A172 (cell line): Measurements from ENCODE around the gene SBF1. TPM values are rescaled to one million over a fixed set of nuclear protein-coding genes. Genes with fewer than 3 reads are reported as not detected.

Experiments used
- DNase-seq: peaks from one replicate; pipeline ENCODE4 v3.0.0-alpha.2; 2015; ENCODE audit warnings: low spot score
- total RNA-seq: library from RNA; depleted of rRNA; stranded (reverse); fragments of >200 nt; shearing (Covaris generic); gene quantifications from 2 replicates; pipeline ENCODE4 v1.2.3, GENCODE V29; 2014

Gene SBF1
- total RNA-seq, 1 experiment from 2014 or later, result 48.2 TPM

DNA sequence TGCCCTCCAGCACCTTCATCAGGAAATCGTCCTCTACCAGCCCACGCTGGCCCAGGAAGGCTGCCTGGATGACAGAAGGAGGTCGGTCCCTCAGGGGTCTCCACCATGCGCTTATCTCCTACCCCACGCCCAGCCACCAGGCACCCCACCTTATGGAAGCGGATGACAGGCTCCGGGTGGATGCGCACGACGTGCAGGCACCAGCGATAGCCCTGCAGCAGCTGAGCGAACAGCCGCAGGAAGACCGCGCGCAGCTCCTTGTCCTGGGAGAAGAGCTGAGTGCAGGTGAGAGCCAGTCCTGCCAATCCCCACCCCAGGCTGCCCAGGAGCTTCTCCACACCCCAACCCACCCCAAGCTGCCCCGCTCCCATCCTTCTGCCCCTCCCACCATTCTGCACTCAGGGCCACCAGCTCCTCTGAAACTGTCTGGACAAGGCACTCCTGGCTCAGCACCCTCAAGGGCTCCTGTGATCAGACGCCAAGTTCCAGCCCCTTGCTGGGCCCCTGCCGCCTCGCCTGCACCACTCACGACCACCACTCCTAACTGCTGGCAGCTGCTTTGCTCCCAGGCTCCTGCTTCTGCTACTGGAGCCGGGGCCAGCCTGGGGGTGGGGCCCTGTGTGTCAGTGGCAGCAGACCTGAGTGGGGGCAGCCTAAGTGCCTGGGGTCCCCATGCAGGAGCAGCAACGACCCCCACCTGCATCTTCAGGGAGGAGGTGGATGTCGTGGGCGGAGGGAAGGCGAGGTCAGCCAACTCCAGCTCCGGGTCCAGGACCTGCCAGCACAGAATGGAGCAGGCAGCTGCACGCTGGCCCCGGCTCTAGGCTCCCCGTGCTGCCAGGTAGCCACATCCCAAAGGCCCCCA lies 9.5 kb downstream of the SBF1 start:
- no peak for DNase-seq

- no peak for DNase-seq
Observed at GRCh38 chr22:50464451-50464850, 10.4 kb downstream of the SBF1 start.

DNA sequence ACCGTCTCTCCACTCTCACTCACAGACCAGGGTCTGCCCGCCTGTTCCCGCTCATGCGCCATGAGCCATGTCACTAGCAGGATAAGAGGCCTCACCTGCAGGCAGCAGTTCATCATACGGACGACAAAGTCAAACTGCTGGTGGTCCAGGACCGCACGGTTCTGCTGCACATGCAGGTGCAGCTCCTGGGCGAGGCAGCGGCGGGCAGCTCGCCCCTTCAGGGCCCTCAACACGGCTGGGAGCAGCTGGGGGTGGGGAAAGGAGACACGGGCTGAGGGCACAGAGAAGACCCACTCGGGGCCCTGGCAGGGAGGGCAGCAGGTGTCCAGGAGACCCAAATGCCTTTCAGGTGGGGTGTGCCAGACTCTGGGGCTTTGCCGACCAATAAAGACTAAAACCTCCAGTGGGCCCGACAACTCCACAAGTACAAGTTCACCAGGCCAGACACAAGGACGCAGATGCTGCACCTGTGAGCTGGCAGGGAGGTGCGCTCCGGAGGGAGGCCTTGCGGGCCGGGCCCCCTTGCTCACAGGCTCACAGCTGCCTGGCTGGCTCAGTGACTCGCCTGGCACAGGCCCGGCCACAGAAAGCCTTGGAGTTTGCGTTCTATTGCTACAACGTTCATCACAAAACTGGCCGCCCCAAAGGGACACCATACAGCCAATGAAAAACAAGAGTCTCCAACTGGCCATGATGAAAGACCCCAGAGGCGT lies 11.5 kb downstream of the SBF1 start:
- no peak for DNase-seq

DNA sequence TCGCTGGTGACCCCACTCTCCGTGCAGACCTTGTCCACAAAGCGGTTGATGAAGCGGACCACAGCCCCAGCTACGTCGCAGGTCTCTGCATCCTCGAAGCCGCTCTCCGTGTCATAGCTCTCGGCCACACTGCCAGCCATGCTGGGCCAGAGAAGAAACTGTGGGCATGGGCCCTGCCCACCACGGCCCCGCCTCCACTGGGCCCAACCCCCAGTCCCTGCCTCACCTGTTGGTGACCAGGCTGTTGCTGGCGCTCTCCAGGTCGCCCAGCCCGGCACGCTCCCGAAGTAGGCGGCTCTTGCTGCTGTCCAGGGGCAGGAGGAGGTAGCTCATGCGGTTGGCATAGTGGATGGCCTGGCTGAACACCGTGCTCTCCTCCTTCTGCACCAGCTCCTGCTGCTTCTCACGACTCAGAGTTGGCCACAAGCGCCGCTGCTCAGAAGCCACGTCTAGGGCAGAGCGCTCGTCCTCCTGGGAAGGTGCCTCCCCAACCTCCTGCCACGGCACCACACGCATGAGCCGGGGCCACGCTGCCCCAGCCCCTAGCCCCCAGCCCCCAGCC lies 12.8 kb downstream of the SBF1 start:
- no peak for DNase-seq

- no peak for DNase-seq
Observed at GRCh38 chr22:50461536-50461935, 13.3 kb downstream of the SBF1 start.

DNA sequence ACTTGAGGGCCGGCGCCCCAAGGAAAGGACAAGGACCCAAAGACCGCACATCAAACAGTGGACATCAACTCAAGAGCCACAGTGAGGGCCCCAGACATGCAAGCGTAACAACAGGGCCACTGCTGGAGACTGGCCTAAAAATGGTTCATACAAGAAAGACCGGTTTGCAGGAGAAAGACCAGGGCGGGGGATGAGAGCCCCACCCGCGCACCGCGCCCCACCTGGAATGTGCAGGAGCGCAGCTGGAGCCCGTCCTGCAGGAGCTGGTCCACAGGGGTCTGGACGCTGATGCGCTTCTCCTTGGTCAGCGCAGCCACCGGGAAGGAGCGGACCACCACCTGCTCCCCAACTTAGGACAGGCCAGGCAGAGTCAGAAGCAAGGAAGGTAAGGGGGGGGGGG lies 13.9 kb downstream of the SBF1 start:
- no peak for DNase-seq

DNA sequence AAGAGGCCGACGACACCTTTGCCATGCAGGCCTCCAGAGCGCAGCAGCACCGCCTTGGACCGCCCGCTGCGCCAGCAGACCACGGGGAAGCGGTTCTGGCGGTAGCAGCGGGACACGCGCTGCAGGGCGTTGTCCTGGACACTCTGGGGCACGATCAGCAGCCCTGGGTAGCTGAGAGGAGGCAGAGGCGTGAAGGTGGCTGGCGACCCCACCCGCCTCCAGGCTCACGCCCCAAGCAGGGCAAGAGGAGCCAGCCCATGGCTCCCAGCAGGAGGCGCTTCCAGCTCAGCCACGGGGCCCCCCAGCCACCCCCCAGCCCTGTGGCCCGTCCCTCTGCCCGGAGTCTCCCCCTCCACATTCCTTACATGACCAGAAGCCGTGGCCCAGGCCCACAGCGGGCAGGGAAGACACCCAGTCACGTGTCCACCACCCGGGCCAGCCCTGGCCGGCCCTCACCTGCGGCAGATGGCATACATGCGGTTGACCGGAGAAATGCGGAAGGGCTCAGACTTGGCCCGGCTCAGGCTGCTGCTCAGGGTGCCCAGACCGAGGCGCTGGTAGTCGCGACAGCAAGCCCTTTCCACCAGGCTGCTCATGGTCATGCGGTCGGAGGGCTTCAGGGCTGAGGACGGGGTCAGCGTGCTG lies 15.2 kb downstream of the SBF1 start:
- DNase-seq, result no peak

- DNase-seq, result no peak
Observed at GRCh38 chr22:50459016-50459415, 15.8 kb downstream of the SBF1 start.

DNA sequence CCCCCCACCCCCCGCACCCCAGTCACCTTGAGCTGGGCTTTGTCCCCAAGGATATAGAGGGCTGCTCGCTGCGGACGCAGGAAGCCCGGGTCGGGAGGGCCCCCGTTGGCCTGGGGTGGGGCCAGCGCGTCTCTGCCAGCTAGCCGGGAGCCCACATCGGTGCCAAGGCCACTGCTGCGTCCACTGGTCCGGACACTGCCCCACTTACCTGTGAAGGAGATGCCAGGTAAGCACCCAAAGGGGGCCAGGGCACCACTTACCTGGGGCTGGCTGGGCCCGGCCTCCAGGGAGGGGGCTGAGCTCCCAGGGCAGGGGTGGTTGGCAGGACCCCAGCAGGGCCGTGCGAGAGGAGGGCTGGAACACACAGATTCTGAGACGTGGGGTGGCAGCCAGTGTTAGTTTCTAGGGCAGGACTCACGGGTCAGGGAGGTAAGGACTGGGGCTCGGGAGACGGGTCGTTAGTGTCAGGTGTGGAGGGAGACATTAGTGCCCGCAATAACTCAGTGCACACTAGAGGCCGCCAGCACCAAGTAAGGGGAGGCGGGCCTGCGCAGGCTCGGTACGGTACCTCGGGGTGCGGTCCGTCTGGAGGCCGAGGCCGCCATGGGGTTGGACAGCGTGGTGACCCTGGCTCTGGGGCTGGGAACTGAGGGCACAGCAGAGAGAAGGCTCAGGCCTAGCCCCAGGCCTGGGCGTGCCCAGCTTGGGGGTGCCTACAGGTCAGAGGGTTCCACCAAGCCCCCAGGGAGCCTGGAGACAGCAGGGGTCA lies 18.2 kb downstream of the SBF1 start:
- DNase-seq, result no peak

DNA sequence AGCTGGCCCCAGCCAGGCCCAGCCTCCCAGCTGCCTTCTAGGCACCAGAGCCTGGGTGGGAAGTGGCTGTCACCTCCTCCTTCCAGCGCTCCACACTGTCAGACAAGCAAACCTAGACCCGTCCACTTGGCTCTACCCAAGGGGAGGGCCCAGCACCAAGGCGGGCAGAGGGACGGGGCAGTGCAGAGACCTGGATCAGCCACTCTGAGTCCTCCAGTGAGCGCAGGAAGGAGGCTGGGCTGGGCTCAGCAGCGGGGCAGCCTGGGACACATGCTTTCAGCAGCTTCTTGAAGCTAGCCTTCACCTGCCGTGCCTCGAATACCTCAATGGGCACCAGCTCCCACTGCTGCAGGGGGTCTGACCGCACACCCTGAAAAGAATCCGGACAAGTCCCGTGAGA lies 18.8 kb downstream of the SBF1 start:
- no peak for DNase-seq

GRCh38 chr22:50455201-50455600 lies 19.6 kb downstream of the SBF1 start:
- no peak for DNase-seq

DNA sequence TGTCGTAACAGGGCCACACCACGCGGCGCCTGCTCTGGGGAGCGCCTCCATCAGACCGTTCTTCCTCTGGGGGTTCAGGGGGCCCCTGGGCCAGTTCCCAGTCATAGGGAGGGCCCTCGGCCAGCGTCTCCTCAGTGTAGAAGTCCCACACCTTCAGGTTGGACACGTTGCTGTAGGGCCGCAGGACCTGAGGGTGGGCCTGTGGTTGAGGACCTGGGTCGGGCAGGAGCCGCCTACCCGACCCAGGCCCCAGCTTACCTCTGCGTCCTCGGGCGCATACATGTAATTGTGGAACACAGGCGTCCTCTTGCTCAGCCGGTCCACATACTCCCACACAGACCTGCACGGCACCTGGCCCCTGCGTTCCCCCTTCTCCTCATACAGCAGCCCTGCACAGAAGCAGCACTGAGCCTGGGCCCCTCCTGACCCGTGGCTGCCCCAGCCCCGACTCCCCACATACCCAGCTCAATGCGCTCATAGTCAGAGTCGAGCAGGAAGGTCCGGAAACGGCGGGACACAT lies 20.2 kb downstream of the SBF1 start:
- DNase-seq, result no peak

DNA sequence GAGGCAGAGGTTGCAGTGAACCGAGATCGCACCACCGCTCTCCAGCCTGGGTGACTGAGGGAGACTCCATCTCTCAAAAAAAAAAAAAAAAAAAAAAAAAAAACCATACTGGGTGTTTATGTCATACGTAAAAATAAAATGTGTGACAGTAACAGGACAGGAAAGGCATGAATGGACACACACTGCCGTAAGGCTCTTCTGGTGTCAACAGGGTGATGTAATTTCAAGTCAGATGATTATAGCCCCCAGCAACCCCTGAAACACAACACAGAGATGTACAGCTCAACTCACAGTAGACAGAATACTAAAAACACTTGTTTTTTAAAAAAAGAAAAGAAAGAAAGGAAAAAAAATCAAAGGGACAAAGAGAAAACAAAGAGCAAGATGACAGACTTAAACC lies 22.2 kb downstream of the SBF1 start:
- no peak for DNase-seq

- no peak for DNase-seq
Observed at GRCh38 chr22:50447576-50448551, 27.0 kb downstream of the SBF1 start.

DNA sequence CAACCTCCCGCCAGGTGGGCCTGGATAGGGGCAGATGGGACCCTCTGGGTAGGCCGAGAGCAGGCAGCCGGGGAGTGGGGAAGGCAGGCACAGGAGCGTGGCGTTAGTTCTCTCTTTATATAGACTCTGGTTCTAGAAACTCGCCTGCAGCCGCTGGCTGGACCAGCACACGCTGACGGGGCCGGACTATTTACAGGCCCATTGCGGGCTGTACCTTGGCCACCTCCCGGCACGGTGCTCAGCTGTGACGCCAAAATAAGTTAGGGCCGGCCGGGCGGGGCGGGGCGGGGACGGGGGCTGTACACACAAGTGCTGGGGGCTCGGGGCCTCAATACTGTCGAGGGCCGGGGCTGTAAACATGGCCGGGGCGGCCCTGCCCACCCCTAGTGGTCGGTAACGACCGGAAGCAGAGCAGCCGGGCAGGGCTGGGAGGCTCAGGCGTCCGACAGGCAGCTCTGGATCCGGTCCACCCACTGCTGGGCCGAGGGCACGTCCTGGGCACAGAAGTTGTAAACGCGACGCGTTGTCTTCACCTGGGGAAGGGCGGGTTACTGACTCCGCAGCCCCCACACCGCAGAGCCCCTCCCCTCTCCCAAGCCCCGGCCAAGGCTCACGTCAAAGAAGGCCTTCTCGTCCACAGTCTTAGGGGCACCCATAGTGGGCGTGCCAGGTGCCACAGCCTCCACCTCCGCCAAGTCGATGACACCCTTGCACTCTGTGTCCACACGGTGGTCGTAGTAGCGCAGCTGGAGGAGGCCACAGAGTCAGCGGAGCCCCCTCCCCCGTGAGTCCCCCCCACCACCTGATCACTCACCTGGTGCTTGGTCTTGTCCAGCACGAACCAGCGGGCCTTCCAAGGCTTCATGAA lies 27.9 kb downstream of the SBF1 start:
- no peak for DNase-seq

GRCh38 chr22:50445880-50446707 lies 28.7 kb downstream of the SBF1 start:
- DNase-seq, result no peak

DNA sequence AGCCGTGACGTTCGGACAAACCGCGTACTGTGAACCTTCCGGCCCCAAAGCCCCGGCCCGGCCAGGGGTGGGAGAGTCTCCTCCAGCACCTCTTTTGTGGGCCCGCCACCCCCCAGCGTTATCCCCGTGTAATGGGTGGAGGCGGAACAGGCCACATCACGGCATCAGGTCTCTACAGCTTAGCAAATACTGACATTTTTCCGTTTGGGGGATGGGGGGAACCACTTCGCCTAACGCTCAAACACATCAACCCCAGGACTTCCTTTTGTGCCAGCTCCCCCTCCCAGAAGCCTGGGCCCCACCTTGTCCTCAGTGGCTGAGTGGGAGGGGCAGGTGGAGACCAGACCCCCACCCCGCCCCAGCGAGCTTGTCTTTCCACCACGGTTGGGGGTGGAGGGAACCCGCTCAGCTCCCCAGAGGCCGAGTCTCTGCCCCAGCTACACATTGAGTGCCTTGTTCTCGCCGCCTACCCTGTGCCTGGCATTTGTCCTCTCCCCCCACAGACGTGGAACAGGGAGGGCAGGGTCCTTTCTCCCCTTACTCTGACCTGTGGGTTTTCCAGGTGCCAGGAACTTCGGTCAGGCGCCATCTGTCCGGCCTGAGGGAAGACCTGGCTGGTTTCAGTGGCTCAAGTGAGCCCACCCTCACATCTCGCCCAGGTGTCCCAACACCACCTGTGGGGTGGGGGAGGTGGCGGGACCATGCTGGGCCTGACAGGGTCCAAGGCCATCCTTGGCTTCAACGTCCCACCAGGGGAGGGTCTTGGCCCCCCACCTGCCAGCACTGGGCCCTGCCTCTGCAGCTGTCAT lies 29.6 kb downstream of the SBF1 start:
- DNase-seq, result no peak
